B cell (primary cell): ENCODE results near the gene NUDT14.

Experiments
- CTCF ChIP-seq: fragments of 200-600 bp; IDR thresholded peaks from one replicate; pipeline ENCODE4 v1.8.0; 2022; ENCODE audit warnings: antibody characterized with exemption, mild to moderate bottlenecking
- EZH2 ChIP-seq: IDR thresholded peaks from 2 replicates; pipeline ENCODE4 v1.6.1; 2012; ENCODE audit warnings: borderline replicate concordance, low read depth, mild to moderate bottlenecking, moderate library complexity, low read length; ENCODE audit not compliant: insufficient read depth, poor library complexity, severe bottlenecking

GRCh38 chr14:105226198-105226597 is 45.1 kb upstream of the NUDT14 start:
- TF ChIP-seq CTCF (no peak), EZH2 (no peak)
